Right atrium auricular region (tissue), 2 donors: ENCODE data around the gene PAM16. TPM values are rescaled to one million over a fixed set of nuclear protein-coding genes. Genes with fewer than 3 reads are reported as not detected.

Experiments used
- DNase-seq: peaks from one replicate; pipeline ENCODE4 v3.0.0-alpha.2; 2019; ENCODE audit warnings: low spot score
- H3K27ac ChIP-seq, 2 donors: fragments of 200-600 bp; sonication (generic); 1 replicate in 1 of 2; 2 replicates in 1 of 2; pipeline ENCODE4 v1.5.1; 2016 to 2019
- H3K27me3 ChIP-seq, 2 donors: fragments of 200-600 bp; sonication (generic); one replicate each; pipeline versions ENCODE4 v1.5.1 to v1.6.0; 2017 to 2019
- H3K36me3 ChIP-seq: fragments of 200-600 bp; sonication (generic); one replicate; pipeline ENCODE4 v1.5.1; 2016
- H3K4me1 ChIP-seq, 2 donors: fragments of 200-600 bp; sonication (generic); one replicate each; pipeline versions ENCODE4 v1.5.1 to v1.6.0; 2017 to 2019
- H3K4me3 ChIP-seq, 2 donors: fragments of 200-600 bp; sonication (generic); 1 replicate in 1 of 2; 2 replicates in 1 of 2; pipeline ENCODE4 v1.5.1; 2017 to 2019; ENCODE audit warnings: mild to moderate bottlenecking in 1 of 2, moderate library complexity in 1 of 2
- H3K9me3 ChIP-seq, 2 donors: fragments of 200-600 bp; sonication (generic); one replicate each; pipeline ENCODE4 v1.5.1; 2019
- total RNA-seq, 2 donors: library from RNA; depleted of rRNA; stranded (reverse); fragments of >200 nt; gene quantifications; one replicate each; pipeline ENCODE4 v1.1.0, GENCODE V29; 2016
- TF ChIP-seq, protein P1 (sequence below), 2 donors: fragments of 200-600 bp; sonication (generic); IDR thresholded peaks; one replicate each; pipeline ENCODE4 v1.5.1; 2019; ENCODE audit warnings: antibody characterized with exemption in 2 of 2

PAM16 gene
- total RNA-seq, 2 donors from 2014 or later, result 54.6 to 85.7 TPM

DNA sequence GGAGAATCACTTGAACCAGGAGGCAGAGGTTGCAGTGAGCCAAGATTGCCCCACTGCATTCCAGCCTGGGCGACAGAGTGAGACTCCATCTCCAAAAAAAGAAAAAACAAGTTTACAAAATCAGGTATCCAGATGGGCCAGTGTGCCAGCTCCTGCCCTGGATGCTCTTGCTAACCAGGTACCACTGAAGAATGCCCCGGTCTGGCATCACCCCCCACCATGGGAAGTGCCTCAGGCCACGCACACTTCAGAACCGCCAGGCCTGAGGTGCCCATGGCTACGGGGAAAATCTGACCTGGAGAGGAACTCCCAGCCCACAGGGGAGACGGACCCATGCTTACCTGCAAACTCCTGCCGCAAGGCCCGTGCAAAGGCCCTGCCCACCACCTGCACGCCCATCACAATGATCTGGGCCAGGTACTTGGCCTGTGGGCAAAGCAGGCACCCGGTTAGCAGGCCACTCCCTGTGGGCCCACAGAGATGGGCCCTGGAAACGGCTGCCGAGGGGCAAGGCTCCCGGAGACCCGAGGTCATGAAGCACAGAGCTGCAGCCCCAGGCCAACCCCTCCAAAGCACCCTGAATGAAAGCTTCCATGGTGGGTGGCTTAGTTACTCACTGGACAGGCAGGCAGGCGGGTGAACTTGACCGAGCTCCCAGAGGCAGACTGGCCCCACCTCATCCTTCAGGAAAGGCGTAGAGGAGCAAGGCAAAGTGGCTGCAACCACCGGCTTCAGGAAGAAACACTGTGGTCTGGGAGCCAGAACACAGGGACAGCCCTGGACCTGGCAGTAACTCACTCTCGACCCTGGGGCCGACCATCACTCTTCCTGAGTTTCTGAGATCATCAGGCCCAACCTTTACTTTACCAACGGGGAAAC is 8.0 kb downstream of the PAM16 start:
- DNase-seq, result no peak
- no peaks in the 10 kb centered on the region for H3K36me3 ChIP-seq
- peaks cover 0 to 49% of the 10 kb centered on the region in 2 donors for H3K4me1 ChIP-seq

DNA sequence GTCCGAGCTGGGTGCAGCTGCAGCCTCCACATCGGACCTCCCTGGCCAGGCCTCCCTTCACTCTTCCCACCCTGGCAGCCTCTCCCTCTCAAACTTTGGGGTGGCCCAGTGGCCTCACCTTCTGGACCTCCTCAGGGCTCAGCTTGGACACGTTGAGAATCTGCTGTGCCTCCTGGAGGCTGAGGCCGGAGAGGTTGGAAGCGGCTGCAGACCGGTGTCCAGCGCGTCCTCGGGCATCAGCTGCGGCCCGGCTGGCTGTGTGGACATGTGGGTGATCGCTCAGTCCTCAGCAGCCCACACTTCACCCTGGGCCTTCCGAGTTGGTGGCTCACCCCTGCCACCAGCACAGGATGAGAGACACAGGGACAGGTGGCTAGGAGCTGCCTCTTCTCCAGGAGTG is 9.9 kb downstream of the PAM16 start:
- H3K36me3 ChIP-seq, result peaks cover 13% of the 10 kb centered on the region
- no peaks in the 10 kb centered on the region for H3K9me3 ChIP-seq
- TF ChIP-seq, protein P1, sequence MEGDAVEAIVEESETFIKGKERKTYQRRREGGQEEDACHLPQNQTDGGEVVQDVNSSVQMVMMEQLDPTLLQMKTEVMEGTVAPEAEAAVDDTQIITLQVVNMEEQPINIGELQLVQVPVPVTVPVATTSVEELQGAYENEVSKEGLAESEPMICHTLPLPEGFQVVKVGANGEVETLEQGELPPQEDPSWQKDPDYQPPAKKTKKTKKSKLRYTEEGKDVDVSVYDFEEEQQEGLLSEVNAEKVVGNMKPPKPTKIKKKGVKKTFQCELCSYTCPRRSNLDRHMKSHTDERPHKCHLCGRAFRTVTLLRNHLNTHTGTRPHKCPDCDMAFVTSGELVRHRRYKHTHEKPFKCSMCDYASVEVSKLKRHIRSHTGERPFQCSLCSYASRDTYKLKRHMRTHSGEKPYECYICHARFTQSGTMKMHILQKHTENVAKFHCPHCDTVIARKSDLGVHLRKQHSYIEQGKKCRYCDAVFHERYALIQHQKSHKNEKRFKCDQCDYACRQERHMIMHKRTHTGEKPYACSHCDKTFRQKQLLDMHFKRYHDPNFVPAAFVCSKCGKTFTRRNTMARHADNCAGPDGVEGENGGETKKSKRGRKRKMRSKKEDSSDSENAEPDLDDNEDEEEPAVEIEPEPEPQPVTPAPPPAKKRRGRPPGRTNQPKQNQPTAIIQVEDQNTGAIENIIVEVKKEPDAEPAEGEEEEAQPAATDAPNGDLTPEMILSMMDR (IDR thresholded peaks at IDR 0.05), result no peak
- no peak overlapping the region for H3K27ac ChIP-seq
- DNase-seq, result no peak
- no peaks in the 10 kb centered on the region for H3K27me3 ChIP-seq
- peaks cover 0 to 40% of the 10 kb centered on the region in 2 donors for H3K4me1 ChIP-seq
- no peak overlapping the region for H3K4me3 ChIP-seq

More for the DNA sequence above, 8.0 kb downstream of the PAM16 start:
- Histone ChIP-seq H3K4me3 (no peak overlapping the region), H3K27me3 (no peaks in the 10 kb centered on the region), H3K9me3 (no peaks in the 10 kb centered on the region), H3K27ac (no peak overlapping the region)
- TF ChIP-seq, protein P1 (IDR thresholded peaks at IDR 0.05), result no peak

DNA sequence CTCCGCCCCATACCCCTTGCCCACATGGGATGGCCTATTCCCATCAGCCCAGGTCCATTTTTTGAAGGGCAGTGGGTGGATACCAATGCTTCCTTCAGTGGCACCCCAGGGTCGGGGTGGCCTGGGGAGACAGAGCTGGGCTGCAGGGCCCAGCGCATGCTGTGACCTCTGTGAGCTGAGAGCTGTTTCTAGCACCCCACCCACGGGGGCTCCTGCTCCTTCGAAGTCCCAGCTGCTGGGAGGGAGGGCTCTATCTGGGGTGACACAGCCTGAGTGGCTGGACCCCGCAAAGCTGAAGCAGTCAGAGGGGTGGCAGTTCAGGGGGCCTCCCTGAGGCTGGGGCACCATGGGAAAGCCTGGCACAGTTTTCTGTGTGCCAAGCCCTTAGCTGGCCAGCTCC is 10.7 kb downstream of the PAM16 start:
- Histone ChIP-seq H3K36me3 (peaks cover 21% of the 10 kb centered on the region), H3K9me3 (no peaks in the 10 kb centered on the region), H3K4me3 (no peak overlapping the region), H3K4me1 (peaks cover 0 to 35% of the 10 kb centered on the region in 2 donors), H3K27ac (no peak overlapping the region), H3K27me3 (no peaks in the 10 kb centered on the region)
- DNase-seq, result no peak
- TF ChIP-seq, protein P1 (IDR thresholded peaks at IDR 0.05), result no peak

DNA sequence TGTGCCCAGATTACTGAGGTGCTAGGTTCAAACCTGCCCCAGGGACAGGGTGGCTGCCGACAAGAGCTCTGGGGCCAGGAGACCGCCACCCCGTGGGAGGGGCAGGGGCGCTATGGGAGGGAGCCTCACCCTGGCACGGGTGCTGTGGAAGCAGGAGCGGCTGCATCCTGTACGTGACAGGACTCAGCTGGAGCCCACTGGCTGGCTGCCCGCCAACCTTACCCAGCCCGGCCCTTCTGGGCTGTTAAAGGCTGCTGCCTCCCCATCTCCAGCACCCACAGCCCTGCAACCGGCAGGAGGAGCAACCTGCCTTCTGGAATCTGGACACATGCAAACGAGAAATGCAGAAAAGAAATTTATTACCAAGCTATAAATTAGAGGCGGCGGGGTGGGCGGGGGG is 11.2 kb downstream of the PAM16 start:
- Histone ChIP-seq H3K27ac (no peak overlapping the region), H3K4me3 (no peak overlapping the region), H3K36me3 (peaks cover 26% of the 10 kb centered on the region), H3K27me3 (no peaks in the 10 kb centered on the region), H3K9me3 (no peaks in the 10 kb centered on the region), H3K4me1 (peaks cover 0 to 30% of the 10 kb centered on the region in 2 donors)
- DNase-seq, result no peak
- TF ChIP-seq, protein P1 (IDR thresholded peaks at IDR 0.05), result peak in 1 of 2 donors; percentile 35

DNA sequence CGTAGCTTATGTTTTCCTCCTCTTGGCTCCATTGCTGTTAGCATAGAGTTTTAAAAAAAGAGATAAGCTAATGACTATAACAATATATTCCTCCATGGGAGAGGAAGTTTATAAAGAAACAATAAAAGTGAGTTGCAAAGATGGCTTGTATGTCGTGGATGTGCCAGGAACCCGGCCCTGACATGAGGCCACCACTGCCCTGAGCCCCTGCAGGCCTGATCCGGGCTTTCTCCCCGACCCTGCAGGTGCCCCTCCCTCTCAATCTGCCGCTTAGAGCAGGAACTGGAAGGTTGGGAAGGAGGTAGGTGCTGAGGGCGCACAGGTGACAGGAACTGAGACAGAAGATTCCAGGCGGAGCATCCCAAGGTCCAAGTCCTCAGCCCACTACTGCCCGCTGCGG is 11.7 kb downstream of the PAM16 start:
- Histone ChIP-seq H3K36me3 (peaks cover 31% of the 10 kb centered on the region), H3K27me3 (no peaks in the 10 kb centered on the region), H3K4me1 (peaks cover 0 to 27% of the 10 kb centered on the region in 2 donors), H3K9me3 (no peaks in the 10 kb centered on the region), H3K4me3 (no peak overlapping the region), H3K27ac (peak overlapping the region in 1 of 2 donors; percentile 27)
- TF ChIP-seq, protein P1 (IDR thresholded peaks at IDR 0.05), result no peak
- no peak for DNase-seq
